Glutamatergic neuron (in vitro differentiated cells): ENCODE data around the gene RFNG. TPM values are rescaled to one million over a fixed set of nuclear protein-coding genes. Genes with fewer than 3 reads are reported as not detected.

Experiments used
- DNase-seq: peaks from one replicate; pipeline ENCODE4 v3.0.0; 2022
- H3K27ac Mint-ChIP-seq: one replicate; pipeline ENCODE4 v1.8.0; 2020; ENCODE audit warnings: mild to moderate bottlenecking, mixed read lengths, inconsistent platforms; ENCODE audit not compliant: unreplicated experiment
- H3K27me3 Mint-ChIP-seq: one replicate; pipeline ENCODE4 v1.8.0; 2020; ENCODE audit warnings: mild to moderate bottlenecking, moderate library complexity, mixed read lengths, inconsistent platforms; ENCODE audit not compliant: unreplicated experiment
- H3K36me3 Mint-ChIP-seq: one replicate; pipeline ENCODE4 v1.8.0; 2020; ENCODE audit warnings: mild to moderate bottlenecking, mixed read lengths, inconsistent platforms; ENCODE audit not compliant: unreplicated experiment
- H3K4me1 Mint-ChIP-seq: one replicate; pipeline ENCODE4 v1.8.0; 2020; ENCODE audit warnings: mild to moderate bottlenecking, low read depth, mixed read lengths, inconsistent platforms; ENCODE audit not compliant: unreplicated experiment
- H3K4me3 Mint-ChIP-seq: one replicate; pipeline ENCODE4 v1.8.0; 2020; ENCODE audit warnings: mild to moderate bottlenecking, mixed read lengths, inconsistent platforms; ENCODE audit not compliant: unreplicated experiment
- H3K9me3 Mint-ChIP-seq: one replicate; pipeline ENCODE4 v1.8.0; 2020; ENCODE audit warnings: mild to moderate bottlenecking, moderate library complexity, mixed read lengths, inconsistent platforms; ENCODE audit not compliant: unreplicated experiment
- total RNA-seq: library from RNA; stranded (reverse); fragmentation: NEBNext Ultra II Directional; extraction: Animal tissue kit (Norgen Biotek cat#: 25700); gene quantifications from one replicate; pipeline ENCODE4 v1.2.1, GENCODE V29; 2021; ENCODE audit not compliant: unreplicated experiment
- TF ChIP-seq, protein P1 (sequence below): fragments of 200-600 bp; sonication (generic); IDR thresholded peaks from one replicate; pipeline ENCODE4 v1.5.0; 2021; ENCODE audit not compliant: partially characterized antibody, unreplicated experiment

The RFNG gene
- total RNA-seq, 1 donor from 2014 or later: 50.8 TPM

GRCh38 chr17:82016875-82017459 is 34.6 kb downstream of the RFNG start:
- peaks cover 7% of the 10 kb centered on the region for H3K4me1 Mint-ChIP-seq
- no peak overlapping the region for H3K27ac Mint-ChIP-seq
- H3K27me3 Mint-ChIP-seq: peaks cover 7% of the 10 kb centered on the region
- peaks cover 3% of the 10 kb centered on the region for H3K9me3 Mint-ChIP-seq
- no peaks in the 10 kb centered on the region for H3K36me3 Mint-ChIP-seq
- DNase-seq: no peak
- no peak overlapping the region for H3K4me3 Mint-ChIP-seq
- TF ChIP-seq, protein P1, sequence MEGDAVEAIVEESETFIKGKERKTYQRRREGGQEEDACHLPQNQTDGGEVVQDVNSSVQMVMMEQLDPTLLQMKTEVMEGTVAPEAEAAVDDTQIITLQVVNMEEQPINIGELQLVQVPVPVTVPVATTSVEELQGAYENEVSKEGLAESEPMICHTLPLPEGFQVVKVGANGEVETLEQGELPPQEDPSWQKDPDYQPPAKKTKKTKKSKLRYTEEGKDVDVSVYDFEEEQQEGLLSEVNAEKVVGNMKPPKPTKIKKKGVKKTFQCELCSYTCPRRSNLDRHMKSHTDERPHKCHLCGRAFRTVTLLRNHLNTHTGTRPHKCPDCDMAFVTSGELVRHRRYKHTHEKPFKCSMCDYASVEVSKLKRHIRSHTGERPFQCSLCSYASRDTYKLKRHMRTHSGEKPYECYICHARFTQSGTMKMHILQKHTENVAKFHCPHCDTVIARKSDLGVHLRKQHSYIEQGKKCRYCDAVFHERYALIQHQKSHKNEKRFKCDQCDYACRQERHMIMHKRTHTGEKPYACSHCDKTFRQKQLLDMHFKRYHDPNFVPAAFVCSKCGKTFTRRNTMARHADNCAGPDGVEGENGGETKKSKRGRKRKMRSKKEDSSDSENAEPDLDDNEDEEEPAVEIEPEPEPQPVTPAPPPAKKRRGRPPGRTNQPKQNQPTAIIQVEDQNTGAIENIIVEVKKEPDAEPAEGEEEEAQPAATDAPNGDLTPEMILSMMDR: no peak

- H3K9me3 Mint-ChIP-seq: peaks cover 3% of the 10 kb centered on the region
- H3K27ac Mint-ChIP-seq: no peak overlapping the region
- H3K27me3 Mint-ChIP-seq: peaks cover 5% of the 10 kb centered on the region
- no peaks in the 10 kb centered on the region for H3K36me3 Mint-ChIP-seq
- H3K4me1 Mint-ChIP-seq: no peaks in the 10 kb centered on the region
- TF ChIP-seq, protein P1: no peak
- no peak for DNase-seq
- H3K4me3 Mint-ChIP-seq: no peak overlapping the region
These were observed 35.3 kb downstream of the RFNG start for GRCh38 chr17:82016061-82016874.

DNA sequence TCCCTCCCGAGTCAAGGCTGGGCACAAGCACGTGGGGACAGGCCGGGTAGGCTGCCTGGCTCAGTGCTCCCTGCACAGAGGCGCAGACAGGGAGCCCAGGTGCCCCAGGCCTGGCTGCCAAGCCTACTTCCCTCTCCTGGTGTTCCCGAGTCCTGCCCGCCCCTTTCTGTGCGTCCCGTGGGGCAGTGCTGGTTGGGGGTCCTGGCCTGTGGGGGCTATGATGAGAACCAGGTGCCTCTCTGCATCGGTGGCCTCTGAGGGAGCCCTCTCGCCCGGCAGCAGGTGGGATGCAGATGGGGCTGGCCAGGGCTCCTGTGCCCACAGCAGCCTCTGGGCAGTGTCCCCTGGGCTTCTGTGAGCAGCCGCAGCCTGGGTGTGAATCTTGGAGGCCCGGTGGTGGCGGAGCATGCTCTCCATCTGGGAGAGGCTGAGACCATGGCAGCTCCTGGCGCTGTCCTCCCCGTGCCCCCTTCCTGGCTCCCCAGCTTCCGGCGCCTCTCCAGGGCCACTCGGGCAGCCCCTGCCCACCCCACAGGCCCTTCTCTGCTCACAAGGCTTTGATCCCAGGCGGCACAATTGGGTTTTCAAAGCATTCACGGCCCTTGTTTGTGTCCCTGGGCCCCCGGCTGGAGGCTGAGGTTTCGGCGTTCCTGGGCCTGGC is 36.2 kb downstream of the RFNG start:
- H3K4me3 Mint-ChIP-seq: no peak overlapping the region

GRCh38 chr17:82014971-82015310 is 36.7 kb downstream of the RFNG start:
- Mint-ChIP-seq H3K4me1 (no peaks in the 10 kb centered on the region), H3K4me3 (no peak overlapping the region), H3K36me3 (no peaks in the 10 kb centered on the region), H3K27ac (no peak overlapping the region), H3K9me3 (peaks cover 3% of the 10 kb centered on the region), H3K27me3 (peaks cover 2% of the 10 kb centered on the region)
- no peak for DNase-seq
- TF ChIP-seq, protein P1: no peak

More for the DNA sequence above, 36.2 kb downstream of the RFNG start:
- peaks cover 3% of the 10 kb centered on the region for H3K9me3 Mint-ChIP-seq
- no peak overlapping the region for H3K27ac Mint-ChIP-seq
- no peaks in the 10 kb centered on the region for H3K36me3 Mint-ChIP-seq
- TF ChIP-seq, protein P1: no peak
- peaks cover 2% of the 10 kb centered on the region for H3K27me3 Mint-ChIP-seq
- DNase-seq: no peak
- H3K4me1 Mint-ChIP-seq: no peaks in the 10 kb centered on the region

DNA sequence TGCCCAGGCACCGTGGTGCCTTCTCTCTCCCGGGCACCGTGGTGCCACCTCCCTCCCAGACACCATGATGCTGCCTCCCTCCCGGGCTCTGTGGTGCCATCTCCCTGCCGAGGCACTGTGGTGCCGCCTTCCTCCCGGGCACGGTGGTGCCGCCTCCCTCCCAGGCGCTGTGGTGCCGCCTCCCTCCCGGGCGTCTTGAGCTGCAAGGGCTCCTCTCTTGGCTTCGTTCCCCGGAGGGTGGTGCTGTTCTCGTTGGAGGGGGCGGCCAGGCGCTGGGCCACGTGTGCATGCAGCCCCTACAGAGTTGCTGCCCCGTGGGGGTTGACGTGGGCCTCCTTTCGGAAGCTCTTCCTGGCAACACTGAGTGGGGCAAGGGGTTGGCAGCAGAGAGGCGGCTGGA is 37.2 kb downstream of the RFNG start:
- Mint-ChIP-seq H3K4me1 (no peaks in the 10 kb centered on the region), H3K9me3 (peaks cover 3% of the 10 kb centered on the region), H3K36me3 (no peaks in the 10 kb centered on the region), H3K4me3 (no peak overlapping the region), H3K27me3 (peaks cover 2% of the 10 kb centered on the region), H3K27ac (no peak overlapping the region)
- TF ChIP-seq, protein P1: no peak
- DNase-seq: no peak
